ENCODE results near the gene CPT1B. TPM values are rescaled to one million over a fixed set of nuclear protein-coding genes. Genes with fewer than 3 reads are reported as not detected.

Gene CPT1B
- total RNA-seq, 4 donors from 2014 or later, result 53.4 to 134 (median 63.7) TPM

DNA sequence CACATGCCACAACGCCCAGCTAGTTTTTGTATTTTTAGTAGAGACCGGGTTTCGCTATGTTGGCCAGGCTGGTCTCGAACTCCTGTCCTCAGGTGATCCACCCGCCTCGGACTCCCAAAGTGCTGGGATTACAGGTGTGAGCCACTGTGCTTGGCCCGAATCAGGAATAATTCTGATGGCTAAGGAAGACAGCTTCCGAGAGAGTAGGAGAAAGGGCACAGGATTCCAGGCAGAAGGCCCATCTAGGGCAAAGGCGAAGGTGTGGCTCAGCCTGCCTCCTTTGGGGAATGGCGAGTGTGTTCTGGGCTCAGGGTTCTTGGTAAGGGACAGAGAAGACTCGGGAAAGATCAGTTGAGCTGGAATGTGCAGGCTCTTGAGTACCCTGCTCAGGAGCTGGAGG lies 13.9 kb downstream of the CPT1B start:
- TF ChIP-seq, protein P1, sequence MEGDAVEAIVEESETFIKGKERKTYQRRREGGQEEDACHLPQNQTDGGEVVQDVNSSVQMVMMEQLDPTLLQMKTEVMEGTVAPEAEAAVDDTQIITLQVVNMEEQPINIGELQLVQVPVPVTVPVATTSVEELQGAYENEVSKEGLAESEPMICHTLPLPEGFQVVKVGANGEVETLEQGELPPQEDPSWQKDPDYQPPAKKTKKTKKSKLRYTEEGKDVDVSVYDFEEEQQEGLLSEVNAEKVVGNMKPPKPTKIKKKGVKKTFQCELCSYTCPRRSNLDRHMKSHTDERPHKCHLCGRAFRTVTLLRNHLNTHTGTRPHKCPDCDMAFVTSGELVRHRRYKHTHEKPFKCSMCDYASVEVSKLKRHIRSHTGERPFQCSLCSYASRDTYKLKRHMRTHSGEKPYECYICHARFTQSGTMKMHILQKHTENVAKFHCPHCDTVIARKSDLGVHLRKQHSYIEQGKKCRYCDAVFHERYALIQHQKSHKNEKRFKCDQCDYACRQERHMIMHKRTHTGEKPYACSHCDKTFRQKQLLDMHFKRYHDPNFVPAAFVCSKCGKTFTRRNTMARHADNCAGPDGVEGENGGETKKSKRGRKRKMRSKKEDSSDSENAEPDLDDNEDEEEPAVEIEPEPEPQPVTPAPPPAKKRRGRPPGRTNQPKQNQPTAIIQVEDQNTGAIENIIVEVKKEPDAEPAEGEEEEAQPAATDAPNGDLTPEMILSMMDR (IDR thresholded peaks at IDR 0.05 in 4 of 5, conservative IDR thresholded peaks at IDR 0.05 in 1 of 5), result no peak
- TF ChIP-seq POLR2A (IDR thresholded peaks at IDR 0.05), result no peak
- intact Hi-C loops (cut with DNase I; ENCODE audit: low total_unique reads), result no loop called here
- Histone ChIP-seq H3K27ac (peak overlapping the region in 1 of 4 donors; percentile 82), H3K36me3 (peaks cover 0 to 21% of the 10 kb centered on the region in 2 donors), H3K4me1 (peaks cover 0 to 10% of the 10 kb centered on the region in 2 donors), H3K4me3 (no peak overlapping the region), H3K27me3 (no peaks in the 10 kb centered on the region), H3K9me3 (no peaks in the 10 kb centered on the region)
- ATAC-seq, result no peak
- in situ Hi-C loops (cut with MboI; ENCODE audit: low sequenced_read_pairs in 4 of 4), result no loop called here
- no peak for DNase-seq

DNA sequence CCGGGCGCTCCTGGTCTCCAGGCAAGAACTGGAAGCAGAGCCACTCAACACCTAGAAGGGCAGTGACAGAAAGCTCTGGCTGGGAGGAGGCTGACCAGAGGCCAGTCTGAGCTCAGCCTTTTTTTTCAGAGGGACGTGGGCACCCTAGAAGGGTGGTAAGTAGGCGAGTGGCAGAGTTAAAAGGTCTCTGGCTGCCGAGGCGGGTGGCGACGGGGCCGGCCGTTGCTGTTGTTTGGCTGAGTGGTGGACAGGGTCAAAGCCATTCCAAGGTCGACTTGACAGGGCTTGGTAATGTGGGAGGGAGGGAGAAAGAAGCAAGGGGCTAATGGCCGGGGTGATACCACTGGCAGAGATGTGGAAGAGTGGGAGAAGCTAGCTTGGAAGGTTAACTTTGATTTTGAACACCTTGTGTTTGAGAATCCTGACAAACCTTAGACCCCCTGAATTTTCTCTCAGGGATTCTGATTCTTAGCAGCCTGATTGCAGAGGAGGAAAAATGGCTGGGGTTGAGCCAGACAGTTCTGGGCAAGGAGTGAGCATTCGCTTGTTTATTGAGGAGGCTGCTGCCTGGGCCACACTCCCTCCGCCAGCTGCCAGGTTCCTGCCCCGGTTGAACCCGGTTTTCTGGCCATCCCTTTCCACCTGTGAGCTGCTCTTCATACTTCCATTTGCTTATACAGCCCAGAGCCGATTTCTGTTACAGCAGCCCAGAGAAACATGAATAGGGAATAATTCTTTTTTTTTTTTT lies 14.6 kb downstream of the CPT1B start:
- ATAC-seq (peak; percentile 27 to 46), DNase-seq (no peak)
- Histone ChIP-seq H3K4me3 (peak overlapping the region; percentile 67 to 87 (median 68)), H3K4me1 (peaks cover 0 to 10% of the 10 kb centered on the region in 2 donors), H3K36me3 (peaks cover 0 to 14% of the 10 kb centered on the region in 2 donors), H3K9me3 (no peaks in the 10 kb centered on the region), H3K27me3 (no peaks in the 10 kb centered on the region), H3K27ac (peak overlapping the region; percentile 77 to 82 (median 81))
- in situ Hi-C loops (cut with MboI; ENCODE audit: low sequenced_read_pairs in 4 of 4) (no loop called here), intact Hi-C loops (cut with DNase I; ENCODE audit: low total_unique reads) (no loop called here)
- TF ChIP-seq, protein P1 (IDR thresholded peaks at IDR 0.05 in 4 of 5, conservative IDR thresholded peaks at IDR 0.05 in 1 of 5), result no peak
- no peak for TF ChIP-seq POLR2A (IDR thresholded peaks at IDR 0.05)

DNA sequence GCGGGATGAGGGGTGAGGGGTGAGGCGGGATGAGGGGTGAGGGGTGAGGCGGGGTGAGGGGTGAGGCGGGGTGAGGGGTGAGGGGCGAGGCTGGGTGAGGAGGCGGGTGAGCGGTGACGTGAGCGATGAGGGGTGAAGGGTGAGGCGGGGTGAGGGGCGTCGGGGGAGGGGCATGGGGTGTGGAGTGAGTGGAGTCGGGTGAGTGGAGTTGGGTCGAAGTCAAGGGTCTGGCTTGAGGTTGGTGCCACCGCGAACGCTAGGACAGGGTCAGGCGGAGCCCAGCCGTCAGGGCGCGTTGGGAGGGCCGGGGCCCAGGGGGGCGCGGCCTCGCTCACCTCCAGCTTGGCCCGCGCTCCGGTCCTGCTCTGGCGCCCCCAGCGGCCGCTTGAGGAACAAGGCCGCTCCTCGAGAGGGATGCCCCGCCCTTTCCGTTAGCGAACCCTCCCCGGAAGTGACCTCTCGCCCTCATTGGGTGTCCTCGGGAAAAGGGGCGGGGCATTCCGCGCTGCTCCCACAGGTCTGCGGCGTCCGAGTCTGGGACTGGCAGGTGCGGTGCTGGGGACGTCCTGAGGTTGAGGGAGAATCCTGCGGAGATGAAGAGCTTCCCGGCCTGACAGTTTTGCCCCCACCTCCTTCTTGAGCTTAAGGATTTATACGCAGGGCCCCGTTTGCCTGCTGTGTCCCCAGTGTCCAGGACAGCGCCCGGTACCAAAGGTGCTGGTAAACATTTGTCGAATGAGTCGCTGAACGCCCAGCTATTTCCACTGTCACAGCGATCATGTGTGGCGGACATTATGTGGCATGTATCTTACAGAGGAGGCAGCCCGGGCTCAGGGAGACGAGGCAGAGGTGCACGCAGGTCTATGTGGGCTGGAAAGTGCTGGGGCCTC lies 15.5 kb downstream of the CPT1B start, which contains the start of gene SYCE3:
Gene SYCE3, minus strand, starts transcription at position 397 of the 890 bp plus-strand sequence. CDS start 6,514 bp downstream, outside the sequence.
- no peaks in the 10 kb centered on the region for H3K27me3 ChIP-seq
- peak within 1 kb of the TSS; percentile 77 to 82 (median 81) for H3K27ac ChIP-seq
- in situ Hi-C loops (cut with MboI; ENCODE audit: low sequenced_read_pairs in 4 of 4), result no loop called here
- intact Hi-C loops (cut with DNase I; ENCODE audit: low total_unique reads), result loop anchor here (1.0 kb wide), 1 partner anchor 20 kb away; the partner anchor contains the start of gene CHKB
- H3K4me3 ChIP-seq, result peak within 1 kb of the TSS; percentile 67 to 87 (median 68)
- peak; percentile 78 to 81 for TF ChIP-seq POLR2A (IDR thresholded peaks at IDR 0.05)
- TF ChIP-seq, protein P1 (IDR thresholded peaks at IDR 0.05 in 4 of 5, conservative IDR thresholded peaks at IDR 0.05 in 1 of 5), result peak; percentile 95 to 98 (median 97)
- H3K4me1 ChIP-seq, result peaks cover 0 to 10% of the 10 kb centered on the region in 2 donors
- DNase-seq (peak; percentile 96 to 97), ATAC-seq (peak; percentile 96 to 99)
- peaks cover 0 to 6% of the 10 kb centered on the region in 2 donors for H3K36me3 ChIP-seq
- H3K9me3 ChIP-seq, result no peaks in the 10 kb centered on the region

DNA sequence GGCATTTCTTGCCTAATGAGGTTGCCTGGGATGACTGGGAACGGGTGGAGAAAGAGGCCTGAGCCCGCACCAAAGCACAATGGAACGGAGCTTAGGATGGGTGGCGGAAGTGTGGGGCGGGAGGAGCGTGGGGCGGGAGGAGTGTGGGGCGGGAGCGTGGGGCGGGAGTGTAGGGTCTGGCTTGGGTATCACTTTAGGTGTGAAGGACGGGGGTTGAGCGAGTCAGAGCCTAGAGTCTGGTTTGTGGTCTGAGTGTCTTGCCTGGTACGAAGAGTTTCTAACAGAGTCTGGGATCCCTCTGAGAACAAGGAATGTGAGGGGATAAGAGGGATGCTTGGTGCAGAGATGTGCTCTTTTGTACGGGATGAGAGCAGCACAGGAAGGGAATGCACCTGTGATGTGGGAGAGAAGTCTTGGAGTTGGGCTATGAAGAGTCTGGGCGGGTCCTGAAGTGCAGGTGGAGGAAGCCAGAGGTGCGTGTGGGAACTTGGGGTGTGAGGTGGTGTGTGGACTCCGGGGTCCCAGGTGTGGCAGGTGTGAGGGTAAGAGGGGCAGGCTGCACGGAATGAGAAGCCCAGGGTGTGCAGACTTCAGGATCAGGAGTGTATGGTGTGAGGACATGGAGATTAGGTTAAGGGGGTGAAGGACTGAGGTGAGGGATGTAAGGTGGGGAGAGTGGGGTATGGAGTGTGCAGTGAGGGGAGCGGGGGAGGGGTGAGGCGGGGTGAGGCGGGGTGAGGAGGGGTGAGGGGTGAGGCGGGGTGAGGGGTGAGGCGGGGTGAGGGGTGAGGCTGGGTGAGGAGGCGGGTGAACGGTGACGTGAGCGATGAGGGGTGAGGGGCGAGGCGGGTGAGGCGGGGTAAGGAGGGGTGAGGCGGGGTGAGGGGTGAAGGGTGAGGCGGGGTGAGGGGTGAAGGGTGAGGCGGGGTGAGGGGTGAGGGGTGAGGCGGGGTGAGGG lies 16.5 kb downstream of the CPT1B start:
- no peaks in the 10 kb centered on the region for H3K36me3 ChIP-seq
- no peaks in the 10 kb centered on the region for H3K9me3 ChIP-seq
- H3K4me3 ChIP-seq, result no peak overlapping the region
- TF ChIP-seq, protein P1 (IDR thresholded peaks at IDR 0.05 in 4 of 5, conservative IDR thresholded peaks at IDR 0.05 in 1 of 5), result no peak
- no peak for TF ChIP-seq POLR2A (IDR thresholded peaks at IDR 0.05)
- DNase-seq (no peak), ATAC-seq (no peak)
- intact Hi-C loops (cut with DNase I; ENCODE audit: low total_unique reads), result loop anchor here (1.0 kb wide), 1 partner anchor 21 kb away; the partner anchor contains the start of gene CHKB
- no peak overlapping the region for H3K27ac ChIP-seq
- in situ Hi-C loops (cut with MboI; ENCODE audit: low sequenced_read_pairs in 4 of 4), result no loop called here
- peaks cover 0 to 10% of the 10 kb centered on the region in 2 donors for H3K4me1 ChIP-seq
- H3K27me3 ChIP-seq, result no peaks in the 10 kb centered on the region
